Measurements from ENCODE around the gene NAAA.
A peak's percentile ranks its signal among the peaks of the same experiment; 100 is the strongest.
"Not testable (repeated sequence)": the region's sequence is repeated elsewhere in the genome, so short reads cannot be mapped to it uniquely, and the experiment has no call there.

Gene NAAA

DNA sequence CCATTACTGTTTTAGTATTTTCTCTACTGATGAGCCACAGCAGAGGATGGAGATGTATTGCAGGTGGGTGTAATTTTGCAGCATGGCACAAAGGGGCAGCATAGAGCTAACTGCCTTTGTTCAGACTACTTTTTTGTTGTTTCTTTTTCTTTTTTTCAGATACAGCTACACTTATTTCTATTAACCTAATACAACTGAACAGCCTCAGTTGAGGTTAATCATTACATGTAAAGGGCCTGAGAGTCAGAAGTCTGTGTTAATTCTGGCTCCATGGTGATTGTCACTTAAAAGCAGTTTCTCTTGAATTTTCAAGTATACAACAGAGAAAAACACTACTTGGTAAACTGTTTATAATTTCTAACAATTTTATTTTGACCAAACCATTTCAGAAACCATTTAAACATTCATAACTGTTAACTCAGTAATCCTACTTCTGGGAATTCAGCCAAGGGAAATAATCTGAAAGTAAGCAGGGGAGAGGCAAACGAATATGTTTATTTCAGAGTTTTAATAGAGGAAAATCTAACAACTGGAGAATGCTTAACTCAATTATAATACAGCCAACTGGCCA lies 24.6 kb downstream of the NAAA start:
- DNase-seq: peak; percentile 35

DNA sequence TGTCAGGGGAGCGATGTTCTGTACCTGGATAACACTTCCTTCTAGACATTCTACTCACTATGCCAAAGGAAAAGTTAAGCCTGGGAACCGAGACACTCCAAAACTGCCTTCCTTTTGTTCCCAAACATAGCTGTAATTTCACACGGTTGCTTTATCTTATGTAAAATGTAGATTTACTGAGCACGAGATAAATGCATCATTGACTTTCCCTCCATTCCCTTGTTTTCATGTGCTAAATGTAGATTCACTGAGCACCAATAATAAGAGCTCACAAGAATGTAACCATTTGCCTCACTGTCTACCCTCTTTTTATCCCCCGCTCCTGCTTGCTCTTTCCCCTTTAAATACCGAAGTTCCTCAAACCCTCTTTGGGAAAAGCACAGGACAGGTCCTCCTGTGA lies 27.8 kb downstream of the NAAA start:
- DNase-seq: no peak

DNA sequence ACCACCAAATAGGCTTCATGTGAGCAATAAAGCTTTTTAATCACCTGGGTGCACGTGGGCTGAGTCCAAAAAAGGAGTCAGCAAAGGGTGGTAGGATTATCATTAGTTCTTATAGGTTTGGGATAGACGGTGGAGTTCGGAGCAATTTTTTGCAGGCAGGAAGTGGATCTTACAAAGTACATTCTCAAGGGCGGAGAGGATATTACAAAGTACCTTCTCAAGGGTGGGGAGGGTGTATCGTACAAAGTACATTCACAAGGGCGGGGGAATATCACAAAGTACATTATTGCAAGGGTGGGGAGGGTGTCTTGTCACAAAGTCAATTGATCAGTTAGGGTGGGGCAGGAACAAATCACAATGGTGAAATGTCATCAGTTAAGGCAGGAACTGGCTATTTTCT lies 30.0 kb downstream of the NAAA start:
- not testable (repeated sequence) for DNase-seq

DNA sequence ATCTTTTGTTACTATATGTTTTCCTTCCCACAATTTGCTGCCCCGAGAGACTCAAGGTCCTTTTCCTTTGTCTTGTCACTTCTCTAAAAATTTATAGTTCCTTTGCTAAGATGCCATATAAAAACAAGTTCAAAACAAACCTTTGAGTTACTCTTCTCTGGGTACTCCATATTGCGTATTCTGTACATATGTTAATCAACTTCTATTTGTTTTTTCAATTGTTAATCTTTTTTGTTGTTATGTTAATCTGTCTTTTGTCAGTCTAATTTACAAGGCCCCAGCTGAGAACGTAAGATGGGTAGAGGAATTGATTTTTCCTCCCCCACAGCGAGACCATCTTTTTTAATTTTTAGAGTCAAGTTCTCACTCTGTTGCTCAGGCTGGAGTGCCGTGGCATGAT lies 31.4 kb downstream of the NAAA start:
- DNase-seq: no peak

DNA sequence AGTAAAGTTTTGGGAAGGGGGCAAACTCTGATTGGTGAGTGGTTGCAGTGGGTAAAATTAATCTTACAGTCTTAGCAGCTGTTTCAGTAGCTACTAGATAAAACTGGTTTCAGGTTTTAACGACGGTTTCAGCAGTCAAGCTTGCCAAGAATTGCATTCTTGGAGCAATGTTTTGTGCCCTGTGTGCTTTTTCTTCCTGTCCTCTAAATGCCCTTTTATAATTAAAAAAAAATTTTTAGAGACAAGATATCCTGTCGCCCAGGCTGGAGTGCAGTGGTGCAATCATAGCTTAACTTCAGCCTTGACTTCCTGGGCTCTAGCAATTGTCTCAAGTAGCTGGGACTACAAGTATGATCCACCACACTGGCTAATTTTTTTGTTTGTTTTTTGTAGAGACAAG lies 32.3 kb downstream of the NAAA start:
- DNase-seq: no peak

DNA sequence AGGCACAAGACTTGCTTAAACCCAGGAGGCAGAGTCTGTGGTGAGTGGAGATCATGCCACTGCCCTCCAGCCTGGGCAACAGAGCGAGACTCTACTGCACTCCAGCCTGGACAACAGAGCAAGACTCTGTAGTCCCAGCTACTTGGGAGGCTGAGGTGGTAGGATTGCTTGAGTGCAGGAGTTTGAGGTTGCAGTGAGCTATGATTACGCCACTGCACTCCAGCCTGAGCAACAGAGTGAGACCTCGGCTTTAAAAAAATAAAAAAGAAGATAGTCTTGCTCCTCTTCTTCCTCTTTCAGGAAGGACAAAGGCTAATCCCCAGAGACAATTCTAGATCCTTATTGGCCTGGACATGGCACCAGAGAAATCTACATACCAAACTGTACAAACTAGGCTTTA lies 32.8 kb downstream of the NAAA start:
- no peak for DNase-seq

DNA sequence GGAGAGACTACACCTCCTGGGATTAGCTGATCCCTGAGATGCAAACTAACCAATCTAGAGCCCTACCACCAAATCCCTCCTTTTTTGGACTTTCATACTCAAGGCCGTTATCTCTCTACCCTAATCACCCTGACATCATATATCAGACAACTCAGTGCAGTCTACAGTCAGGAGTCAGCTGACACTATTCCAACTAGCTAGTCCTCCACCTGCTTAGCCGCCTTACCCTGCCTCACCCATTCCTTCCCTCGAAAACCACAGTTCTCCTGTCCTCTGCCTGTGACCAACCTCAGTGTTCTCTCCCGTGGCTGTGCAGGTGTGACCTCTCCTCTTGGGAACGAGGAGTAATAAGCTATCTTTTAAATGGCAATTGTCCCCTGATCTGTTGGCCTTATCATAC lies 36.7 kb downstream of the NAAA start:
- no peak for DNase-seq

DNA sequence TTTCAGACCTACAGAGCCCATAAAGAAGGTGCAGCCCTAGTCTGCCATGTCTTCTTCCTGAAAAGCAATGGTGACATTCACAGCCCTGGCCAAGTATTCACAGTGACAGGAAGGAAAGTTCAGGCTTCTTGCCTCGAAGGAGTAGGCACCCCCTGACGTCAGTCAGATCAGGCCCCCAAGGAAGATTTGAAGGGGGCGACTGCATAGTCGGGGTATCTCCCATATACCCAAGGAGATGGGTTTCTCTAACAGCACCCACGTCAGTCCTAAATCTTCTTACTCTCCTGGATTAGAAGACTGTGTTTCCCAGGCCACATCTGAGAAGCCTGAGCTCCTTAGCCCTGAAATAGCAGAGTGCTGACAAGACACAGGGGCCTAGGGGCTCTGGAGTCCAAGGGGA lies 38.5 kb downstream of the NAAA start, which contains the start of gene PPEF2:
PPEF2 (minus strand) TSS at position 101 of the 400 bp plus-strand sequence. CDS start 6,127 bp downstream, outside the sequence.
- DNase-seq: no peak

DNA sequence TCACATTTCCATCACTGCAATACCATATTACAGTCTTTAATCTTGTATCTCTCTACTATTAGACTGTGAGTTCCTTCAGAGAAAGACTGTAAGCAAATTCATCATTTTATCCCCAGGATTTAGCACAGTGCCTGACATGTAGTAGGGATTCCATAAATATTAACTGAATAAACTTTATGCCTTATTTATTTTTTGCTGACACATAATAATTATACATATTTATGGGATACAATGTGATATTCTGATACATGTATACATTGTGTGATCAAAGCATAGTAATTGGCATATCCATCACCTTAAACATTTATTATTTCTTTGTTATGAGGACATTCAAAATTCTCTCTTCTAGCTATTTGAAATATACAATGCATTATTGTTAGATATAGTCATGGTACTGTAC lies 42.3 kb downstream of the NAAA start:
- DNase-seq: no peak

DNA sequence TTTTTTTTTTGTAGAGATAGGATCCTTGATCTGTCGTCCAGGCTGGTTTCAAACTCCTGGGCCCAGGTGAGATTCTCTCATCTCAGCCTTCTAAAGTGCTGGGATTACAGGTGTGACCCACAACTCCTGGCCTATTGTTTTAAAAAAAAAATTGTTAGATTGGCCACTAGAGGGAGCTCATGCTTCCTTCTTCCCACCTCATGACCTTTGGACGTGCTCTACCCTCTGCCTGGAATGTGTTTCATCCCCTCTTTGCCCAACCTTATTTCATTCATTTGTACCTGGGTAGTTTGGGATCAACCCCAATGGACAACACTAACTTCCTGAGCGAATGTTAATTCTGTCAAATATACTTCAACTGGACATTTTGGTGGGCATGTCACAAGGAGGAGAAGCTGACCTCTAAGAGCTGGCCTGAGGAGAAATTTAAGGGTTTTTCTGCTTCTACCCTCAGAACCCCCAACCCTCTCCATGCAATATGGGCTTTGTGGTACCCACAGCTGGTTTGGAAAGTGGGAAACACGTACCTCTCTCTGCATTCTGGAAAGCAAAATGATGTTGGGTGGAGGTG lies 45.0 kb downstream of the NAAA start:
- DNase-seq: no peak

DNA sequence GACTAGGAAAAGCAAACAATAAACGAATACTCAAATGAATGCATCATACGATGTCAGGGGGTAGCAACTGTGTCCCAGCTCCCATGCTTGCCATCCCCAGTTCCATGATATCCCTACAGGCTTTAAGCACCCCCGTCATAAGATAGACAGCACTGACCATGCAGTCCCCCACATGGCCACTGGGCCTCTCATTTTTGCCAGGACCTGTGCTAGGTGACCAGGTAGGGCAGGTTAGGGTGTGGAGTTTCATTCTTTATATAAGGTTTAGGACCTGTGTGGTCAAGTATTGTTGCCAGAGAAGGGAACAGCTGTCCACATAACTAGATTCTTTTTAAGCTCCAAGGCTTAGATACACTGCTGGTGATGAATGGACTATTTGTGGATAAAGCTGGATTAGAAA lies 48.3 kb downstream of the NAAA start:
- DNase-seq: no peak

DNA sequence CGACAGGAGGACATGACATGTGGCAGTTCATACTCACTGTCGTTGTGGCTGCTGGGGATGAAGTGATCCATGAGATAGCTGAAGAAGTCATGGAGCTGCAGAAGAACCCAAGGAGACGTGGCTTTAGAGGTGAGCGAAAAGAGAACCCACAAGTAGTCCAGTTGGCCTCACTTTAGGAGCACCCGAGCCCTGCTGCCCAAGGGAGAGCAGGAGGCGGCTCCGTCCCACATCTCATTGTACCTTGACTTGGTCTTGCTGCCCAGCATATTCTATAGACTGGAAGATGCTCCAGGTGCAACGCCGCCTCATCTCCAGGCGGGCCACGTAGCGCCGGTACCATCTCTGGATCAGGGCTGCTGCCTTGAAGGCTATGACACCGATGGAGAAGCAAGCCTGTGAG lies 49.2 kb downstream of the NAAA start:
- DNase-seq: no peak

DNA sequence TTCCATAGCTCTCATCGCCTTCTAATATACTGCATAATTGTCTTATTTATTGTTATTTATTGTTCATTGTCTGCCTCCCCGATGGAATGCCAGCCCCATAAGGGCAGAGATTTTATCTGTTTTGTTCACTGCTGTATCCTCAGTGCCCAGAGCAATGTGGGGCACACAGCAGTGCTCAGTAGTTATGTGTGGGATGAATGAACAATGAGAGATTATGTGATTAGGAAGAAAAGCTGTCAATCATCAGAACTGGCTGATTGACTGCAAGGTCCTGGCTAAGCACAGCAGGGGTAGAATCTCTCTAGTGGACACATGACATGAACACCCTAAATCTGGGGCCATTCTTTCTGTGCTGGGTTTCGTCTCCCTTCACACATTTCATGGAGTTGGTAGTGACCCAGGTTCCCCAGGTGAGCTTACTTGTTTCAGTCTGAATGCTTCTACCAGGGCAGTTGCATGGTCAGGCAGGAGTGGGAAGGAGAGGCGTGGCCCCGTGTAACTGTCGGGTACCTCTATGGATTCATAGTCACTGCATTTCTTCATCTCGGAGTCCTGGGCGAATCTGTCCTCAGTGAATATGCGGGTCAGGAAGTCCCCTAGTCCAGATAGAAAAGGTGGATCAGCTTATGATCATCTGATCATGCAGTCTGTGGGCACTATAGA lies 51.1 kb downstream of the NAAA start:
- DNase-seq: peak; percentile 3

DNA sequence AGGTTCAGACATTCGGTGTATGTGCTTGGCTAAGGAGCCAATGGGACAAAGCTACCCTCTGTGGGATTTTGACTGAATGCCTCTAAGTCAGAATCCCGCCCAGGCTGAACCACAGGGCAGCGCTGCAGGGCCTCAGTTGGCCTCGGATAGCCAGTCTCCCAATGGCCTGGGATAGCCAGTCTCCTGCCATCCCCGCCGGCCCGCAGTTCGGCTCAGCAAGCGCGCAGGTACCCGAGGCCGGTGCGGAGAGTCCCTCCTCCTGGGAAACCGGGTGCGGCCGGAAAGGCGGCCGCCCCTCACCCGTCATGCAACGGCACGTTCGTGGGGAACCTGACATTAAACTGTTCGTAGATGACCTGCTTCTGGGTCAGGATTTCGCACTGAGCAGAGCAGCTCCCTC lies 54.7 kb downstream of the NAAA start:
- no peak for DNase-seq

DNA sequence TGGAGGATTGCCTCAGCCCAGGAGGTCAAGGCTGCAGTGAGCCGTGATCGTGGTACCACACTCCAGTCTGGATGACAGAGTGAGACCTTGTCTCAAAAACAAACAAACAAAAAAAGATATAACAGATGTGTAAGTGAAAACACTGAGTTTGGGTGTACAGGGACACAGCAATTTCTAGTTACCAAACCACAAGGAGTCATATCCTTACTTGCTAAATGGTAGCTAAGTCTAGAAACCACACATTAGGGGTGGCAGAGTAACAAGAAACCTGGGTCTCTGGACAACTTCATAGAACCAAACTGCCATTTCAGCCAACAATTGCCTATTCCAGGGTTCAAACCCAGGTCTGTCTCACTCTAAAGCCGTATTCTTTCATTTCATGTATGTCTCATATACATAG lies 59.3 kb downstream of the NAAA start:
- no peak for DNase-seq

DNA sequence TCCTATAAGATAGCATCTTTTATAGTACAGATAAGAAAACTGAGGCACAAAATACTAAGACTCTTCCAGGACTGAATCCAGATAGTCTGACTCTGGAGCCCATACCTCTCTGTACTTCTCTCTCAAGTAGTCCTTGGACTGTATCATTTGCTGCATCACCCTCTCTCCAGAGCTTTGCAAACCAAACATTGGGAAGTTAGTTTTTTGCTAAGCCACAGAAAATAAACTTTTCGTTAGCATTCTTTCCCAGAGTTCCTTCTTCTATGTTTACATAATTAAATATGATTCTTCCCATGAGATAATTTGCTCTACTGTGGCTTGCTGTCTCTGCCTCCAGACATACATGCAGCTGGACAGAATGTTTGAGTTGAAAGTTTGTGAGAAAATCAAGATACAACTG lies 60.5 kb downstream of the NAAA start:
- DNase-seq: no peak

DNA sequence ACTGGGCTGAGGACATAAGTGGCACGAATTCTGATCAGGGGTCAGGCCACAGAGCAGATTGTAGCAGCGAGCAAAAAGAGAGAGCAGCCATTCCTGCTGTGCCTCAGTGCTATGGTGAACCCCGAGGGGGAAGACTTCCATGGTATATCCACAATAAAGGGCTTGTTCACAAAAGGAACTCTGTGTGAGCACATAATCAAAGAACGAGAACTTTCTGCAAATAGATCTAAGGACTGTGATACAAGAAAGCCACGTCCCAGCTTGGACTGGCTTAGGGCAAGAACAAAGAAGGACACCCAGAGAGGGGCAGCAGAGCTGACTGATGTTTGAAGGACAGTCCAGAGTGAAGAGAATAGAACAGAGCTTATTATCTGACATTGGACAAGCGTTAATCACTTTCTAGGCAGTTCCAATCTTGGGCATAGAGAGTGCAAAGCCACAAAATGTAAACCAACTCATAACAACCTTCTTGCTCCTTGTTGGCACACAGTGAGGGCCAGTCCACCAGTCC lies 62.5 kb downstream of the NAAA start:
- DNase-seq: no peak

DNA sequence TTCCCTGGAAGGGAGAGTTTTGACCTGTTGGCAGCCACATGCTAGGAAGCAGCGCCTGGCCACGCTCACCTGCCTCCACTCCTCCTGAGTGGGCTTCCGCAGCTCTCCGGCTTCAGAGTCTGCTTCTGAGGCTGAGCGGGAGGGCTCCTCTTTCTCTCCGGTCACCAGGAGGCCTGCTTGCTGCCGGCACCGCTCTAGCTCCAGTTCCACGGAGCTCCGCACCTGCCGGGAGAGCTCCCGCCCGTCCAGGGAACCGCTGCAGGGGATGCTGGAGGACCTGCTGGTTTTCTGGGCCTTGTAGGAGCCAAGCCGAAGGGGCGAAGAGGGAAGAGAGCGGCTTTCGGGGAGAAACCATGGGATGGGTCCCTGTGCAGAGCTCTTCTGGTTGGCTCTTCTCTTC lies 64.6 kb downstream of the NAAA start:
- DNase-seq: no peak

DNA sequence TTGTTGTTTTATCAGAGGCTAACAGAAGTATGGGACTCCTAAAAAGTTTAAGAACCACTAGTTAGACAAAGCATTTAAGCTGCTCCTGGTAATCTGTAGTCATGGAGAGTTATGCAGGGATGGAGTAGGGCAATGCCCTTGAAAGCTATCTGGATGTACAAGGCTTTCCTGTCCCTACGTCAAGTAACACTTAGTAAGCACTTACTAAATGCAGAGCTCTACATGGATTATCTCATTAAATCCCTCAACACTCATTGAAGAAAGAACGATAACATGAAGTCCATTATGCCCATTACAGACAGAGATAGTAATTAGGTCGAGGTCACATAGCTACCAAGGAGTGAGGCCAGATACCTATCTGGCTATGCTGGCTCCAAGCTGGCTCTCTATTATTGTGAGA lies 71.7 kb downstream of the NAAA start:
- no peak for DNase-seq

DNA sequence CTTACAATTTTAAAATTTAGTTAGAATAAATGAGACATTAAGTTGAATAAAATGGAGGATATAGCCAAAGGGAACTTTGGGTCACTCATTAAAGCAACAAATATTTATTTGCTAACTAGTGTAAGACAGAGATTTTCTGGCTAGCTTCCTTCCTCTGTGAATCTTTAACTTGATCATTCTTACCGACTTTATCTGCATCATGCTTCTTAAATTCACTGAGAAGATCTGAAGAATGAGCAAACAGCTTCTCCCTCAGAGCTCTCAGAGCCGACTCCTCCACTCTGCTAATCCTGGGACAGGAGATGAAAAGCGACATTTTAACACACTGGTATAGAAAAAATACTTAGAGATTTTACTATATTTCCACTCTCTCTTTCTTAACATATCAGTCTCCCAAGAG lies 73.7 kb downstream of the NAAA start:
- no peak for DNase-seq
